C4-2B (cell line): ENCODE results near the gene RAPSN.

Source experiments
- CTCF ChIP-seq: fragments of 450-650 bp; conservative IDR thresholded peaks from 2 replicates; pipeline ENCODE4 v1.5.1; 2017; ENCODE audit warnings: mild to moderate bottlenecking
- ZFX ChIP-seq: fragments of 450-650 bp; IDR thresholded peaks from 2 replicates; pipeline ENCODE4 v1.6.1; 2017

GRCh38 chr11:47488111-47488510, 39.2 kb upstream of the RAPSN start:
- TF ChIP-seq CTCF (no peak), ZFX (no peak)
